ENCODE data around the gene P2RY13.

P2RY13 gene

GRCh38 chr3:151293127-151293526, 36.2 kb downstream of the P2RY13 start:
- no peak for DNase-seq (ENCODE audit: low spot score)

- no peak for DNase-seq (ENCODE audit: low spot score)
These were observed 38.7 kb downstream of the P2RY13 start for GRCh38 chr3:151290673-151291072.

GRCh38 chr3:151289445-151289844, 39.9 kb downstream of the P2RY13 start:
- DNase-seq (ENCODE audit: low spot score): no peak

GRCh38 chr3:151285940-151286339, 43.4 kb downstream of the P2RY13 start:
- no peak for DNase-seq (ENCODE audit: low spot score)

- no peak for DNase-seq (ENCODE audit: low spot score)
These were observed 45.4 kb downstream of the P2RY13 start for GRCh38 chr3:151283907-151284461.

GRCh38 chr3:151283387-151283786, 46.0 kb downstream of the P2RY13 start:
- DNase-seq (ENCODE audit: low spot score): peak; percentile 8

GRCh38 chr3:151282921-151283320, 46.4 kb downstream of the P2RY13 start:
- peak; percentile 49 for DNase-seq (ENCODE audit: low spot score)

- no peak for DNase-seq (ENCODE audit: low spot score)
These were observed 47.6 kb downstream of the P2RY13 start for GRCh38 chr3:151281671-151282324.

- DNase-seq (ENCODE audit: low spot score): peak; percentile 27
These were observed 51.1 kb downstream of the P2RY13 start, which contains the start of gene P2RY14 for GRCh38 chr3:151278230-151278629. P2RY14 (minus strand) TSS chr3:151278542; CDS start chr3:151214316, 64,226 bp downstream.

GRCh38 chr3:151276687-151277042, 52.7 kb downstream of the P2RY13 start:
- DNase-seq (ENCODE audit: low spot score): peak; percentile 55

Data from CD4-positive, alpha-beta T cell treated with Interleukin-6 at 100 ng/mL for 8 hours (primary cell).